NCI-H2196 treated with DMSO at 0.1 percent for 48 hours (cell line): ENCODE measurements around the gene NEK4.

ENCODE experiments used
- DNase-seq: peaks from one replicate; lab custom pipeline; 2025; ENCODE audit not compliant: unreplicated experiment; lab: John Stamatoyannopoulos, UW

The NEK4 gene

DNA sequence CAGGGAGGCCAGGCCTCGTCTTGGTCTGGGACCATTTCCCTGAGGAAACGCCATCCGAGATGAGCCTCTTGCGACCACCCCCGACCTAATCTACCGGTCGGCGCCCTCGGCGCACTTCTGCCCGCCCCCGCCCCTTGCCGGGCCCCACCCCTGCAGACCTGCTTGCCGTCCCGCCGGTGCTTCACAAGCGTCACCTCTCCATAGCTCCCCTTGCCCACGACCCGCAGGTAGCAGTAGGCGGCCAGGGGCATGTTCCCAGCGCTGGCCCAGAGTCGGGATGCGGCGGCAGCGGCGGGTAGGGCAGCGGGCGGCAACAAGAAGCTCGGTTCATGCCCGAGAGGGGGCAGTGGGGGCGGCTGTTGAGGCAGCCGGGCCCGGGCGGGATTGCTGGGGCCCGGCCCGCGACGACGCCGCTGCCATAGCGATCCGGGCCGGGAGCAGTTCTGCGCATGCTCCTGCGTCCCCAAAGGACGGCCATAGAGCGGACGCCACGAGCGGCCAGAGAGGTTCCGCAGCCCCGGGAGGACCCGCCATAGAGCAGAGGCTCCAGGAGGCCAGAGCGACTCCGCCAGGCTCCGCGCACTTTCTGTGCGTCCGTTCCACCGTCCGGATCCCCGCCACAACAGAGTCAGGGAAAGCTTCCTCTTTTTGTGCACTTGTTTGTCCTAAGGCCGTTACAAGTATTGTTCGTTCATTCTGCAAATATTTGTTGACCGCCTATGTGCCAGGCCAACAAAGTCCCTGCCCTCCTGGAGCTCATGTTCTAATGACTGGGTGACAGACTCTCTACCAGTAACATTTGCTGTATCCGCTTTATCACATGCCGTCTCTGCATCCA lies at the start of gene NEK4:
NEK4 (minus strand) TSS at position 445 of the 838 bp plus-strand sequence; CDS start at position 251, 194 bp downstream.
- peak; percentile 68 for DNase-seq

DNA sequence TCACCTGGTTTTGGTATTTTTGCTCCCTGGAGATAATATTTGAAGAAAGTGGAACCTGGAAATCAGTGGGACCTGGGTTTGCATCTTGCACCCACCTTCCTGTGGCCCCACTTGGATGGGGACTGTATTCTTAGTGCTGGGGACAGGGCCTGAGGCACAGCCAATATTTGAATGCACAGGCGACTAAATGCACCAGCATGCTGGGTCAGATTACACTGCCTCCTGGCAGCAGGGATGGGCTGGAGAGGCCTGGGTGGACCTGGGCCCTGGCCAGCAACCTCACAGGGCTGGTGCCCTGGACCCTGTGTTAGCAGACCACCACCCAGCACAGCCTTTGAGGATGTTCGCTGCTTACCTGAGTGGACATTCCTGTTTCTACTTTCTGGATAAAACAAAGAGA lies 49.2 kb upstream of the NEK4 start:
- no peak for DNase-seq

DNA sequence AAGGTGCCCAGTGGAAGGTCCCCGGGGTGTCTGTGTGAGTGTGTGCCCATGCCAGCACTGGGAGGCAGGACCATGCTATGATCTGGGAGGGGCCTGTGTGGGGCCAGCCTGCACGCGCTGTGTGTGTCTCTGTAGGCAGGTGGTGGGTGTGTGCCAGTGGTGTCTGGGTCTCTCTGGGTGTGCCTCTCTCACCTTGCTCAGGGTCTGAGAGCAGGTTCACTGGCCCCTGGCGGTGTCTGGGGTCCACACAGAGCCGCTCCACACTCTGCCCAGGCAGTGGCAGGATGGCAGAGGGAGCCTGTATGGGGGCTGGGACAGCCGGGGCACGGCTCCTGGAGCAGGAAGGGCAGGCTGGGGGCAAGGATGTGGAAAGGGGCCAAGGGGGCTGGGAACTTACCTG lies 47.1 kb upstream of the NEK4 start:
- DNase-seq: no peak

DNA sequence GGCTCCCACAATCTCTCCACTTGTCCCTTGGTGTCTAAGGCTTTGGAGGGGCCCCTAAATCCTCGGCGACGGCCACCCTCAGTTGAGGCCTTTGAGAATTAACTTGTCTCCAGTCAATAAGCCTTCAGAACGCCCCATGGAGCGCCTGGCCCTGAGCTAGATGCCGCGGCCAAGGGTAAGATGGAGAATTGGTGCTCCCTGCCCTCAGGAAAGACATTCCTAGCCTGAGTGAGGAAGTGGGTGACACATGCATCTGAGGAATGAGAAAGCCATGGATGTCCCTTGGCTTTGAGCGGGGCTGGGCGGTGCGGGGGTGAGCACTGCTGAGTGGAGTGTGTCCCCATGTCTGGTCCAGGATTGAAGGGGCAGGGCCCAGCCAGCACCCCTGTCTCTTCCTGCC lies 46.5 kb upstream of the NEK4 start:
- no peak for DNase-seq

DNA sequence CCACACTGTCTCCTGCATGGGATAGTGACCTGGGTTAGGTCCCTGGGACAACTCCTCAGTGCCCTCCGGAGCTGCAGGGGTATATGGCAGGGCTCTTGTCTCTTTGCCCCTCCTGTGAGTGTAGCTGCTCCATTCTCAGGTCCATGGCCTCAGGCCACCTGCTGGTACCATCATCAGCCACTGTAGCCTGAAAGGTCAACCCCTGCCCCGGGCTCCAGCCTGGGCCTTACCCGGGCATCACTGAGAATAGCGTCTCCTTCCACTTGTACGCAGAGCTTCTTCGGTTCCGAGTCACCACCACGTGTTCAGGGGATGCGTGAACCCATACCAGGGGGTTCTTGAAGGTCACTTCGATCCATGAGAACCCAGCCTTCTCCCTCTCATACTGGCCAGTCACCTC lies 45.9 kb upstream of the NEK4 start:
- DNase-seq: no peak

DNA sequence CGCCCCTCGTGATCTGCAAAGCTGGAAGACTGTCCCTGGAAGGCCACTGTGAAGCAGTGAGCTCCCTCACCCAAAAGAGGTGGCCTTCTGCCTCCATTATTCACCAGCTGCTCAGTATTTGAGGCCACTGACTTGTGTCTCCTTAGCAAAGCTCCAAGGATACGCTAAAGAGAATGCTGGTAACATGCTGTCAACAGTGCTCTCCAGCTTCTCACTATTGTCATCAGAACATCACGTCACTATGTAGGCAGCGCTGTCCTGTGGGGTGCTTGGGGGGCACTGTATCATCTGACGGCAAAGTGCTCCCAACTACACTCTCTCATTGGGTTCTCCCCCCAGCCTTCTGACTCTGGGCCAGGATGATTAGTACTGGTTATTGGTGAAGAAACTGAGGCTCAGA lies 45.5 kb upstream of the NEK4 start:
- no peak for DNase-seq

DNA sequence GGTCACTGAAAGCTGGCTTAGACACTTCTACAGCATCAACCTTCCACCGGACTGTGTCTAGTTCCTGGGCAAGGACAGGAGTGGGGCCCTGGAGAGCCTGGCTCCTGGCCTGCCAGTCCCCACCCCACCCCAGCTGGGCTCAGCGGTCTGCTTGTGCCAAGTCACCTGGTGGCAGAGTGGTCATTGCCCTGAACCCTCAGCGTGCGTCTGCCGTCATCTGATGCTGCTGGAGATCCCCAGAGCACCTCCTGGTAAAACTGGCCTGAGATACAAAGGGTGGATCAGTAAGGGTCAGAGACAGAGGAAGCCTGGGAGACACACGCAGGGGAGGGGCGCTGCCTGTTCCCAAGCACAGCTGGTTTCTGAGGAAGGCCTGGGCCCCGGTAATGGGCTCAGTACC lies 43.1 kb upstream of the NEK4 start:
- DNase-seq: no peak

DNA sequence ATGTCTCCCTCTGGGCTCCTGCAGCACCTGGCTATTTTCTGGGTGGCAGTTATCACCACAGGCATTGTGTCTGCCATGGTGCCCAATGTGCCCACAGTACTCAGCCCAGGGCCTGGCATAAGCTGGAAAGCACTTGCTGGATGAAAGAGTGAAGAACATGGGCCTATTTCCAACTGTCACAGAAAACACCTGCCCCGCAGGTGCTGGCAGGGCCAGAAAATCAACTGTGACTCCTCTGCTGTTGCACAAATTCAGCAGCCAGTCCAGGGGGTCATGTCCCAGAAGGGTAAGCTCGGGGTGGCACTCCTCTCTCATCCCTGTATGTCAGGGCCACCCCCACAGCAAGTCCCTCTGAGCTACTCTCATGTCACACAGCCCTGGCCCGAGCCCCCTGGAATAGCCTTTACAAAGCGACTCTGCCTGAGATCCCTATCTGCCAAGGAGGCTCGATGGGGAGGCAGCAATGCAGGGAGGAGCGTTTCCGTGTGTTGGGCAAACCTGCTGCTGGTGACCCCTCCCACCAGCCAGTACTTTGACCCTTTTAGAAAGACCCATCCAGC lies 40.8 kb upstream of the NEK4 start:
- no peak for DNase-seq

DNA sequence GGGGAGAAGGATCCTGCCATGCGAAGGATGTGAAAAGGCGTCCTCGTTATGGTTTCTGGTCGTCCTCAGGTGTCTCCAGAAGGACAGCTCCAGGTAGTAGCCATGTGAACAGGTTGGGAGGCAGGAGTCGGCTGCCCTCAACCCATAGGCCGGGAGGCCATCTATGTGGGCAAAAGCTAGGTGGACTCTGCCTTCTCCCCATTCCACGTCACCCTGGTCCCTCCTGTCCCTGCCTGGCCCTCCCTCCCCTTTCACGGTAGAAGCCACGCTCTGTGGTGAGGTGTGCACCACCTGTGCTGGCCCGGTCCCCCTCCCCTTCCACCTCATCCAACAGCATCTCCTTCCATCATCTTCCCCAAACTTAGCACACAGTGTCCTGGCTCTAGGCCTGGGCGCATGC lies 40.2 kb upstream of the NEK4 start:
- no peak for DNase-seq

DNA sequence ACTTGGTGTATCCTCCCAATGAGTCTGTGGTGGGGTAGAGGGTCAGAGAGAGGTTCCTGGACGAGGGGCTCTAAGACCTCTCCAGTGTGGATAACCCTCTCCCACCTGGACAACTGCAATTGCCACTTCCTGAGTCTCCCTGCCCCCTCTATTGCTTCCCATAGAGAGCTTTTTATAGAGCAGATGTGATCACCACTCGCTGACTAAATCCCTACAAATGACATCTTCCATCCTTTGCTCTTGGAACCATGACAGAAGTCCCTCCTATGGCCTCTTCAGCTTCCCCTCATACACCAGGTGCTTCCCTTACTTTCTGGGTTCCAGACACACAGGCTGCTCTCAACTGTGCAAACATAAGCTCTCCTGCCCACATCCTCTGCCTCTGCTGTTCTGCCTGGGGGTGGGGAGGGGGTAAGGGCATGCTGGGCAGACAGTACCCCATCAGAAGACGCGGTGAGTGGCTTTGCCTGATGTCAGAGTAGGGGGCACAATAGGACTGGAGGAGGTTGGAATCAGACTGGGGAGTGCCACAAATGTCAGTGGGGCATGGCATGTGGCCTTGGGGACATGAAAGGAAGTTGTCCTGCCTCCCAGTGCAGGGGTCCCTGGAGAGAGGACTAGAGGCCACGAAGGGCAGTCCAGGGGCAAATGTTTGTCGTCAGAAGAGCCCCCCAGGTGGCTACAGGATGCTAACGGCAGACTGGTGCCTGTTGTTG lies 39.1 kb upstream of the NEK4 start:
- DNase-seq: no peak

DNA sequence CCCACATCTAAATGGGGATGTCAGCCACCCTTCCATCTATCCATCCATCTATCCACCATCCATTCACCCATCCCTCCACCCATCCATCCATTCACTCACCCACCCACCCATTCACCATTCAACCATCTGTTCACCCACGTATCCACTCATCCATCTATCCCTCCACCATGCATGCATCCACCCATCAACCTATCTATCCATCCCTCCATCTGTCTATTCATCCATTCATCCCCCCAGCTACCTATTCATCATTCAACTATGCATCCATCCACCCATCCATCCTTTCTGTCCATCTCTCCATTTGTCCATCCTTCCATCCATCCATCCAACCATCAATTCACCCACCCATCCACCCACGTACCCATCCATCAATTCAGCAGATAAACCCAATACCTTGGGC lies 38.4 kb upstream of the NEK4 start:
- DNase-seq: no peak

DNA sequence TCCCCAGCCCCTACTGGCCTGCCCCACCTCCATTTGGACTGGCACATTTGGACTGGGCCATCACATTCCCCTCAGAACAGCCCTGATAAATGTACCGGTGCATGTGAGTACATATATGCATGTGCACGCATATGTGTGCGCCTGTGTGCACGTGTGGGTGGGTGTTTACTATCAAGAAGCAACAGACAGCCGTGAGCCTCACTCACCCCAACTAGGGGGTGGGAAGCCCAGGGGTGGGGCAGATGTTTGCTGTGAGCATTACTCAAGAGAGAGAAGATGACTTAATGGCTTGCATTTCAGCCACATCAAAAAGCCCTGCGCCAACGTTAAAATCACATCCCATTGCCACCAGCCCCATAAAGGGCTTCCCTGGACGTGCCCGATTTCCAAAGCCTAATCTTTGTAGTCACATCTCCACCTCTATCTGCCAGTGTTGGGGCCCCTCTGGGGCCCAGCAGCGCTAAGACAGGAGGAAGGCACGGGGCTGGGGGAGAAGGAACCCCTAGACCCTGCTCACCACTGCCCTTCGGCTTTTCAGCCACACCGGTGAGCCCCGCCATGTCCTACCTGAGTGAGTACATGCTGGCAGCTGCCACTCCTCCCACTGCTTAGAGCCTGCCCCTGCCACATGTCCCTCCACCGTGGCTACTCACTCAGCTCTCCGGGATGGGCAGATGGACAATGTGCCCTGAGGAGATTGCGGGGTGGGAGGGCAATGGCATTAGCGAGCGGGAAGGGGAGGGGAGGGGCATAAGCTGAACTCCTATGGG lies 34.7 kb upstream of the NEK4 start:
- DNase-seq: no peak

DNA sequence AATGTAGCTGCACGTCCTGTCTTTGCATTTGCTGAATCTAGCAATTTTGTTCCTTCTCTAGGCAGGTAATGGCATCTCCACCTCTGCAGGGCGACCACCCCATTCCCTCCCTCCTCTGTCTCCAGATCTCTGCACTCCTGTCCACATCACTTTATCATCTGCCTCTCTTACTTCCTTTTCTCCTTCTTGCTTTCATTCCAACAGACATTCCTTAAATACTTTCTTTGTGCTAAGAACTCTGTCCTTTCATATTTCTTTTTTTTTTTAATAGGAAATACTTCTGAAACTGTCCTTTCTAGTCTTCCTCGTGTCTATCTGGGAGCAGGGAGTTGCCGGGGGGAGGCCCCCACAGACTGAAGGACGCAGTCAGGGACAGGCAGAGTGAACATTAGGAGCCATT lies 31.1 kb upstream of the NEK4 start:
- no peak for DNase-seq

DNA sequence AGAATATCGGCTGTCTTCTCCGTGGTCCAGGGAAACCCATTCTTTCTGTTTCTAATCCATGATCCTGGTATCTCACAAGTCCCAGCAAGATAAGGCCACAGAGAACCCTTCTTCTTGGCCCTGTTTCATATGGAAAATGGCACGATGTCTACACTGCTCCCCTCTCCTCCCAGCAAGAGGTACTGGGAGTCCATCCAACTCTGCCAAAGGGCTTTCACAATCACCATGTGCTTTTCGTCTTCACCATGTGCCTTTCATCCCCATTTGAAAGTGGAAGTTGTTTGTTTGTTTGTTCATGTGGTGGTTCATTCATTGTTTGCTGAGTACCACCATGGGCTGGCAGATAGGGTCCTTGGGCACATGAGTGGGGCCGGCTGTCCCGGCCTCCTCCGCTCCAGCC lies 29.3 kb upstream of the NEK4 start:
- DNase-seq: no peak

DNA sequence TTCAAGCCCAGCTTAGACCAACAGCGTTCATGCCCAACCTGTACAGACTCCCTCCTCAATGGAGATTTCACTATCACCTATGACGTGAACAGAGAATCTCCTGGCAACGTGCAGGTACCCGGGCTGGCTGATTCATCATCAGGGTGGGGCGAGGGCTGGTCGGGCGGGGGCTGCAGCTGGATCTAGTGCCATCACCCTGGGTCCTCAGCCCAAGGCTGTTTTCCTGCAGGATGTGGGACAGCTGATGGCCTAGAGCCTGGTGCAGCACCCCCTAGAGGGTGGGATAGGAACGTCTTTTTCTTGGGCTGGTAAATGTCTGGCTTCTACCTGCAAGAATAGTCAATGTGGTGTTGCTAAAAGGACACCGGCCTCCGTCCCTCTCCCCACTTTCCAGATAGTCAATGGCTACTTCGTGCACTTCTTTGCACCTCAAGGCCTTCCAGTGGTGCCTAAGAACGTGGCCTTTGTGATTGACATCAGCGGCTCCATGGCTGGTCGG lies 28.3 kb upstream of the NEK4 start:
- no peak for DNase-seq

DNA sequence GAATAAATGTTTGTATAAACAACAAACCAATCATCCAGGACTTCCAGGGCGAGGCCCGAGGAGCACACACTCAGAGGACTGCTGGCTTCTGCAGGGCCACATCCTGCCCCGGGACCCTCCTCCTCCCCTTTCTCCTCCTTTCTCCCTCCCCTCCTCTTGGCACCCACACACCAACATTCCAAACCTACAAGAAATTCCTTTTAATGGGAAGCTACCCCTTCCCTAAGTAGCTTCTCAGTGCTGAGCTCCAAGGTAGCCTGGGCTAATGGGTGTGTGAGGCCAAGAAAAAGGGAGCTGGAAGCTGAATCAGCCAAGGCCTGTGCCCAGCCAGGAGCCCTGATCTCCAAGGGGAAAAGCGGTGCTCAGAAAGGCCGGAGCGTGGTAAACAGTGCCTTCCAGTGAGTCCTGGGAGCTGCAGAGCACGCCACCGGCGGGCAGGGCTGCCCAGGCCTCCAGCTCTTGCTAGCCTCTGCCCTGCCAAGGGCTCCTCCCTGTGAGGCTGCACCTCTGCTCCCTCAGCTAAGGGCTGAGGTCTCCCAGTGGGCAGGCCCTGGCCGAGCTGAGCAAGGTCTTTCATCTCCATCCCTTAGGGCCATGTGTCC lies 27.7 kb upstream of the NEK4 start:
- DNase-seq: no peak

DNA sequence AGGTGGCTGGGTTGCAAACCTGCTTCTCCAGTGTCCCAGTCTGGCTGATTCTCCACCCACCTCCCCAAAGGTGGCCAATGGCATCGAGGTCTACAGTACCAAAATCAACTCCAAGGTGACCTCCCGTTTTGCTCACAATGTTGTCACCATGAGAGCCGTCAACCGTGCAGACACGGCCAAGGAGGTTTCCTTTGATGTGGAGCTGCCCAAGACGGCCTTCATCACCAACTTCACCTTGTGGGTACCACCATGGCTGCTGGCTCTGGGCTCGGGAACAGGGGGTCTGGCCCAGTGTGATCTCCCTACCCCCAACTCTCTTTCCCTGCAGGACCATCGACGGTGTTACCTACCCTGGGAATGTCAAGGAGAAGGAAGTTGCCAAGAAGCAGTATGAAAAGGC lies 25.7 kb upstream of the NEK4 start:
- no peak for DNase-seq

DNA sequence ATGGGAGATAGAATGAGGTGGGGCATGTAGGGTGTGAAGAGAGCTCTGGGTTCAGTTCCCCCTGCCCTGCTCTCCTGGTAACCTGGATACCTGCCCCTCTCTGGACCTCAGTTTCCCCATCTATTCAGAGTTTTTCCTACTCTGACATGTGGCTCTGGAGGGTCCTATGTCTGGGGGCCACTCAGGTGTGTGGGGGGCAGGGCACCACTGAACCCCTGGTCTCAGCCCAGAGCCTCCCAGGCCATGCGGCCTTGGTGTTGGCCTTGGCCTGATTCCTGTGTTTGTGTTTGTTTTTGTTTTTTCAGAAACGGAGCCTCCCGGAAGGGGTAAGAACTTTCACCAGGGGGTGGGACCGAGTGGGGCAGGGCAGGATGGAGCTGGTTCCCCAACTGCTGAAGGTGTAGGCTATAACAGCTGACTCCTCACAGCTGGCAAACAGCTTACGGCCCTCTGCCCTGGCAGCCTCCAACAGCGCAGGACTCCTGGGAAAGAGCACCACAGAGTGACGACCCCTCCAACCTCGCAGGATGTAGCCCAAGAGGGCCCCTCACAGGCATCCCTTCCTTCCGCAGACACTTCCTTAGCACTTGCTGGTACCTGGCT lies 24.7 kb upstream of the NEK4 start:
- no peak for DNase-seq

DNA sequence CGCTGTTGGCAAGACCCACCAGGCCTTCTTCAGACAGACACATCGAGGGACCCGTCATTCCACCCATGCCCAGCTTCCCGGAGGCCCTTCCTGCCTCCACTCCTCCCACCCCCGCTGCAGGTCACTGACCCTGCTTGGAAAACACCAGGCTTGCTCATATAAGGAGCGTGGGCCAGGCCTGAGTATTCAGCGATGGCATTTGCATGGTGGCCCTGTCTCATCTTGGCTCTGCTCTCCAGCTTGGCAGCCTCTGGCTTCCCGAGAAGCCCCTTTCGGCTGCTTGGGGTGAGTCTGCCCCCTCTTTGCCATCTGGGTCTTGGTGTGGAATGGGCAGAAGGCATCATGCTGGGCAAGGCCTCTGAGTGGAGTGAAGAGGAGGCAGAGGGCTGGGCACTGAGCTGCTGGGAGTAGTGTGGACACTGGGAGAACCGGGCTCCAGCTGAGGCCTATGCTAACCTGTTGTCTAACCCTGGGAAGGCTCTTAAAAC lies 23.9 kb upstream of the NEK4 start, which contains the start of gene ITIH3:
ITIH3 (plus strand) TSS at position 185 of the 488 bp plus-strand sequence; CDS start at position 193, 8 bp downstream.
- DNase-seq: no peak
